Subcutaneous adipose tissue (tissue), 4 donors: ENCODE results near the gene INS. TPM values are rescaled to one million over a fixed set of nuclear protein-coding genes. Genes with fewer than 3 reads are reported as not detected.

Experiments used
- total RNA-seq, 4 donors: library from RNA; depleted of rRNA; stranded (reverse); fragments of >200 nt; gene quantifications; one replicate each; pipeline ENCODE4 v1.1.0, GENCODE V29; 2016
- TF ChIP-seq, protein P1 (sequence below): fragments of 450-650 bp; IDR thresholded peaks from one replicate; pipeline ENCODE4 v1.5.1; 2016; ENCODE audit warnings: low read depth, mild to moderate bottlenecking, control low read depth, antibody characterized with exemption, moderate library complexity

Gene INS
- total RNA-seq, 4 donors from 2014 or later = not detected

DNA sequence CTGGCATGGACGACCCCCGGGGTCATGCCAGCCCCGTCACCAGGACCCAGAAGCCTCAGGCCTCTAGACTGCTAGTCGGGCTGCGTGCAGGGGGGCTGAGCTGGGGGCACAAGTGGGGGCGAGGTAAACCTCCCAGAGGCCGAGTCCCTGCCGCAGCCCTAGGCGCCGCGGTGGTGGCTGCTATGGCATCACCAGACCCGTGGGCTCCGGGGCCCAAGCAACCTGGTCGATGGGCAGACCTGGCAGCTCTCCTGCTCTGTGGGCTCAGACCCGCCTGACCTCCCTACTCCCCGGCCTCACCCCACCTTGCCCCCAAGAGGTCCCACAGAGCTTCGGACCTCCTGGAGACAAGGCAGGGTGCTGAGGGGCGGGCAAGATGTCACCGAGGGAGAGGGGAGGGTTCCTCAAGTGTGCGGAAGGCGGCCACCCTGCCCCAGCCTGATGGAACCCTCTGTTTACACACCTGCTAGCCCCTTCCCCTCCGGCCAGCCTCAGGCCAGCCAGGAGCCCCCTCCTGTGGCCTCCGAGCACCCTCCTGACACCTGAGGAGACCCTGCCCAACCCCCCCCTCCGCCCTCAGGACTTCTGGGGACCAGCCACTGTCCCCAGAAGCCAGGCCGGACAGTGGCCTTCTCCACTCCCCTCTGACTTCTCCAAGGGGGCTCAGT lies 31.2 kb downstream of the INS start:
- TF ChIP-seq, protein P1, sequence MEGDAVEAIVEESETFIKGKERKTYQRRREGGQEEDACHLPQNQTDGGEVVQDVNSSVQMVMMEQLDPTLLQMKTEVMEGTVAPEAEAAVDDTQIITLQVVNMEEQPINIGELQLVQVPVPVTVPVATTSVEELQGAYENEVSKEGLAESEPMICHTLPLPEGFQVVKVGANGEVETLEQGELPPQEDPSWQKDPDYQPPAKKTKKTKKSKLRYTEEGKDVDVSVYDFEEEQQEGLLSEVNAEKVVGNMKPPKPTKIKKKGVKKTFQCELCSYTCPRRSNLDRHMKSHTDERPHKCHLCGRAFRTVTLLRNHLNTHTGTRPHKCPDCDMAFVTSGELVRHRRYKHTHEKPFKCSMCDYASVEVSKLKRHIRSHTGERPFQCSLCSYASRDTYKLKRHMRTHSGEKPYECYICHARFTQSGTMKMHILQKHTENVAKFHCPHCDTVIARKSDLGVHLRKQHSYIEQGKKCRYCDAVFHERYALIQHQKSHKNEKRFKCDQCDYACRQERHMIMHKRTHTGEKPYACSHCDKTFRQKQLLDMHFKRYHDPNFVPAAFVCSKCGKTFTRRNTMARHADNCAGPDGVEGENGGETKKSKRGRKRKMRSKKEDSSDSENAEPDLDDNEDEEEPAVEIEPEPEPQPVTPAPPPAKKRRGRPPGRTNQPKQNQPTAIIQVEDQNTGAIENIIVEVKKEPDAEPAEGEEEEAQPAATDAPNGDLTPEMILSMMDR = no peak

DNA sequence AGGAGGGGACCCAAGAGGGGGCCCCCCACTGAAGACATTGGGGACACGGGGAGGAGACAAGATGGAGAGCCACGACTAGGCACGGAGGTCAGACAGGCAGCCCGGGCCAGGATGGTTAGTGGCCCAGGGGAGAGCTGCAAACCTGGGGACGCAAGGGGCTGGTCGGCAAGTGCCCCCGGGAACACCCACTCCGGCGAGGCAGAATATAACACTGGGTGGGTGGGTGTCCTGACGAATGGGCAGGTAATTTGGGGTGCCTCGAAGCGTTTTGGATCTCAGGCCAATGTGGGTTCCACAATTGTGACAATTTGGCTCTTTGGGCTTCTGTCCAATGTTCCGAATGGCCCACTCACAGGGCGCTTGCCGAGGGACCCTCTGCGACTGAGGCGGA lies 31.7 kb downstream of the INS start:
- TF ChIP-seq, protein P1 = no peak

DNA sequence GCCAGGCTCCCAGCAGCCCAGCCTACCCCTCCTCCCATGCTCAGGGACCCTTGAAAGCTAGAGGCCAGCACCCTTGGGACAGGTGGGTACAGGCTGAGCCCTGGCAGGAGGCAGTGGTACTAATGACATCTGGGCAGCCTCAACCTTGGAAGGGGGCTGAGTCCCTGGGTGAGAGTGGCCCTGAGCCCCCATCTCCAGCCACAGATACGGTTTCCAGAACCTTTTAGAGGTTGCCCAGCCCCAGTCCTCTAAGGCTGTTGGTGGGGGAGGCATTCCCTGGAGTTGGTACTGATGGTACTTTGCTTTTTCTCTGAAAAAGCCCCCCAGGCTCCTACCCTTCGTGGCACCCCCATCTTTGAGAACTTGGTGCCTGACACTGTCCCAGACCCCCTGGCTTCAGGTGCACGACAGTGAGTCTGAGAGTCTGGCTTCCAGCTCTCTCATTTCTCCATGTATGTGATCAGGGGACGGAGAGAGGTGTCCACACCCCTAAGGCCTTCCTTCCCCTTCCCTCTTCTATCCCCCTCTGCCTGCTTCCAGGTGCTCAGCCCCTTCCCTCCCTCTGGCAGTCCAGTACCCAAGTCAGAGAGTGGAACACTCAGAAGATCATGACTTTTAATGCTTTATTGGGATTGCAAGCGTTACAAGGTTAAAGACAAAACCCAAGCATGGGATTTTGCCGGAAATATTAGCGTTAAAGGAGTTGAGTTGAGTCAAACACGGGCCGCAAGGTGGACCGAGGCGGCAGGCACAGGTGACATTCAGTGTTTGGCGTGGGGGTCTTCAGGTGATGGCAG lies 32.3 kb downstream of the INS start:
- TF ChIP-seq, protein P1 = no peak

DNA sequence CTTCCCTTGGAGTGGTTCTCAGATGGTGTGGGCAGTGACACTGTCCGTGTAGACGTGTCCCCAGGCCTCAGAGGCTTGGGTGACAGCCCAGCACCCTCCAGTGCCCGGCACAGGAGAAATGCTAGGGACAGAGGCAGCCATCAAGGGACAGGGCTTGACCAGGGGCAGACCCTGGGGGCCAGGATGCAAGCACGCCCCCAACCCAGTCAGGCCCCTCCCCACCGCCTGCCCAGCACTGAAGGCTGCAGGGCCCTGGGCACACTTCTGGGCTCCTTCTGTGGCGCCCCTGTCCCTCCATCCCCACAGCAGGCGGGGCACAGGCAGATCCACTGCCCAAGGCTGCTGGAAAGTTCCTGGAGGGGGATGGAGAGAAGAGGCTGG lies 32.9 kb downstream of the INS start:
- TF ChIP-seq, protein P1 = no peak

DNA sequence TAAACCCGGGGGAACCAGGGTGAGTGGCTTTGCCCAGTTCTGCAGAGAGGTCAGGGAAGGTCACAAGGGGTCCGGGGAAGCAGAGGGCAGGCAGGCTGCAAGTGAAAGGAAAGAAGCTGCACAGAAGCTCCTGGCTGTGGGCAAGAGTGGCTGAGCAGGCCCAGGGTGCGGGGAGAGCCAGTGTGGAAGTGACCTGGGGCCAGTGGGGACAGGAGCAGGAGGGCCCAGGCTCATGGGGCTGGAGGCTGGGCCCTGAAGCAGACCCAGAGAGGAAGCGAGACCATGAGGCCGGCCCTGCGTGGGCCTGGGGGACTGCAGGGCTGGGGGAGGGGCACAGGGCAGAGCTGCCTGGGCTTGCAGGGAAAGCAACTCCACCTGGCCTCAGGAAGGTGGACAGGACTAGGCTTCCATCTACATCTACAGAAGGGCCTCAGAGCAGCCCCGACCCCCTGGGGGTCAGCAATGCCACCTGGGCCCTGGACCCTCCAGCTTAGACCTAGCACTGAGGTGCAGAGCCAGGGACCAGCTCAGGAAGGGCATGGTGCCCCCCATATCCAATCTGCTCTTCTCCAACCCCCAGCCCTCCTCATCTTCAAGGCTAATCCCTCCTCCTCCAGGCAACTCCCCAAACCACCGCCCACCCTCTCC lies 33.4 kb downstream of the INS start:
- TF ChIP-seq, protein P1 = no peak

DNA sequence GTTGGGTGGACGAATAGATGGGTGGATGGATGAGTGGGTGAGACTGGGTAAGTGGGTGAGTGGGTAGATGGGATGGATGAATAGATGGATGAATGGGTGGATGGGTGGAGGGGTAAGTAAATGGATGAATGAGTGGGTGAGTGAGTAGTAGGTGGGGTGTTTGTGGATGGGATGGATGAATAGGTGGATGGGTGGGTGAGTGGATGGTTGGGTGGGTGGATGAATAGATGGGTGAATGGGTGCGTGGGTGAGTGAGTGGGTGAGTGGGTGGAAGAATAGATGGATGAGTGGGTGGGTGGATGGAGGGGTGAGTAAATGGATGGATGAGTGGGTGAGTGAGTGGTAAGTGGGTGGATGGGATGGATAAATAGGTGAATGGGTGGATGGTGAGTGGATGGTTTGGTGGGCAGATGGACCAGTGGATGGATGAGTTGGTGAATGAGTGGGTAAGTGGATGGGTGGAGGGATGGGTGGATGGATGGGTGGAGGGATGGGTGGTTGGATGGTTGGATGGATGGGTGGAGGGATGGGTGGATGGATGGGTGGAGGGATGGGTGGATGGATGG lies 34.4 kb downstream of the INS start:
- TF ChIP-seq, protein P1 = no peak

DNA sequence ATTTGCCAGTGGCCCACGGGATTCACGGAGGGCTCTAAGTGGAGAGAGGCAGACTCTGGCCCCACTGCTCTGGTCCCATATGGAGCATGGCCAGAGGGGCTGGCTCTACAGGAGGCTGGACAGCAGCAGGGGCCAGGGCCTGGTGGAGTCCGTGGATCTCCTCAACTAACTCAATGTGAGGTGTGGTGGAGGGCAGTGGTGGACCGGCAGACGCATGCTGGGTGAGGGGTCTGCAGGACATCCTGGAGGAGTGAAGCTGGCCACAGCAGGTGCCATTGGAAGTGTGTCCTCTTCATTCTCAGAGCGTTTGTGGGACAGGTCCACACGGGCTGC lies 37.4 kb downstream of the INS start:
- TF ChIP-seq, protein P1 = no peak
